HG03039 (cell line): ENCODE measurements around the gene RNLS.
"Not testable (repeated sequence)": the region's sequence is repeated elsewhere in the genome, so short reads cannot be mapped to it uniquely, and the experiment has no call there.

Source experiments
- ATAC-seq: cut with Tn5 transposase; IDR thresholded peaks from one replicate; pipeline ENCODE4 v1.9.1; 2021; ENCODE audit warnings: mild to moderate bottlenecking, moderate library complexity; ENCODE audit not compliant: unreplicated experiment

The RNLS gene

DNA sequence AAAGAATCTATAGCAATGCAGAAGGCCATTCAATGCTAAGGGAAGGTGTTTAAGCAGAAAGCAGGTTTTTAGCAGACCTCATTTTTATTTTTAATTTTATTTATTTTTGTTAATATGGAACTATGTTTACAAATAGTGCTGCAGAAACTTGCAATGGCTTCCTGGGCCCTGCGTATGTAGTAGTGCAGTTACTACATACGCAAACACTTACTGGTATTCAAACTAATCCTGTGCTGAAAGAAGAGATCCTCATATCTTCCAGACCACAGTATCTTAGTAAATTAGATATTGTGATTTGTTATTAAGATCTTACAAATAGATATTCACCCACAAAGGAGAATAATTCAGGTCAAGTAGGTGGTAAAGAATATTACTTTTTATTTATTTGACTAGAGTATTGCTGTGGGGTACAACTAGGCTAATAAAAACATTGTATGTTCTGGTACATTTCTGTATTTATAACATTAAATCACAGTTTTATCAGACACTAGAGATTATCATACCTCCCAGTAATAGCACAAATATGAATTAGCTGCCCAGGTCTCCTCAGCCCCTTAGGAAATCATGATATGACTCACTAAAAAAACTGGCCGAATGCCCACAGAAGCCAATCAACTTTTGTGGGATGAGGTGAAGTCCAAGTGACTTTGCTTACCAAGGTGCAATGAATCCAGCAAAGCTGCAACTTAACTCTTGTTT is 57.6 kb downstream of the RNLS start:
- ATAC-seq: no peak

DNA sequence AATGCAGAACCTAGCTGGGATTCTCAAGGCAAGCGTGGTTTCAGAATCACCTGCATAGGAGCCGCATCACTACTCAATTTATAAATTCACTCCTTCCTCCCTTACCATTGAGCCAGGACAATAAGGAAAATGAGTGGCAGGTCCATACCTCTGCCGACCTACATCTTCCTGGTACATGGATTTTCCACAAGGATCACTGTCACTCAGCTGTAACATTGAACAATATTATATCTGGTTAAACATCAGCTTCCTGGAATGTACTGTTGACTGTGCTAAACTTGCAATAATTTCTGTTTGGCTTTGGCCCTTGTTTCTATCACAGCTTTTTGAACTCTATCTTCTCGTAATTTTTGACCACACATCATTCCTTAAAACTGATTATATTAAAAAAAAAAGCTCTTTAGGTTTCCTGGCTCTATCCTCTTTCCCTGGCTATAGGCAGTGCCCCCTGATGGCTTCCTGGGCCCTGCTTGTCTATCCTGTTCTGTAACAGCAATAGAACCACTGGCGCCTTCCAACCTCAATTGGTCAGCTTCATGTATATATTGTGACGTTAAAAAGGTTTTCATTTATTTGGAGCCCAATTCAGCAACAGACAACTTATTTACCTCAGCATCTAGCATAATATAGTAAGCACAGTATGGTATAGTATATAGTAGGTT is 59.2 kb downstream of the RNLS start:
- ATAC-seq: no peak

DNA sequence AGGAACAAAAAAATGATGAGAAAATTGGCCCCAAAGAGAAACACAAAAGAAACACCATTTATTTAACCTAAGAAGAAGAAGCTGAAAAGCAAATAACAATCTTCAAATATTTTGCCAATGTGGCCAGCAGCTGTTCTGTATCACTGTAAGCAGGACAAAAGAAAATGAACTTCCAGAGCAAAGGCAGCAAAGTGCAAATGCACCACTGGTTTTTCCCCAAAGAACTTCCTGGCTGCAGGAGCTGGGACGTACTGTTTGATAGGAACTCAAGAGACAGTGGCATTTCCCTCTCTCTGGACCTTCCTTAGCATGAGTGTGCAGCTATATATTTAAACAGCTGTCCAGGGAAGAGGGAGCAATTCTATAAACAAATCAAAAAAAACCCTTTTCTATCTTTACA is 60.4 kb downstream of the RNLS start:
- no peak for ATAC-seq

DNA sequence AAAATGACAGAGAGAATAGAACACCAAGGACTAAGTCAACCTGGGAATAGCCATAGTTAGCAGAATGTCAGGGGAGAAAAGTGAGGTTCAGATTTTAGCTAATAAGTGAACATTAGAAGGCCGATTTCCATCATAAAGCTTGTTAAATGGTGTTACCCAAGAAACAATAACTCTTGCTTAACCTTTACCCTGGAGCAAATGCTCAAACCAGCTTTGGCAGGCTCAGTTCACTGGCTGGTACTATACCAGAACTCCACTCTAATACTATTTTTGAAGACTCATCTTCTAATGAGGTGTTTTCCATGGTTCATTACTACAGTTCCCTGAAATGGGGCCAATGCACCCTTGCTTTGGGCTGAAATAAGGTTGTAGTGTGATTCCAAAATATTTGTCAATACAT is 61.3 kb downstream of the RNLS start:
- ATAC-seq: no peak

DNA sequence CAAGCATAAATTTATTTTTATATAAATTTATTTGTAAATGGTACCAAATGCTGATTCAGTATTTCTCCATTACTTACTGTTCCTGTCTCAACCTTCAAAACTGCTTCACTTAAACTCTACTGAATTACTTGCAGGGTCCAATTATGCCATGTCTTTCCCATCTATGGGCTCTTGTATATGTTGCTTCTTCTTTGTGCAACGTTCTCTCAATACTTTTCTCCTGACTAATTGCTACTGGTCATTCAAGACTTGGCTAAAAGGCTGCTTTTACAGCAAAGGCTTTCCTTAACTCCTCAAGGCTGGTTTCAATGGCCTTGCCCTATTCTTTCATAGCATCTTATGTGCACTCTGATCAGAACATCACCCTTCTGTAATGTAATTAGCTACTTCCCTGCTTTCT is 67.9 kb downstream of the RNLS start:
- ATAC-seq: no peak

DNA sequence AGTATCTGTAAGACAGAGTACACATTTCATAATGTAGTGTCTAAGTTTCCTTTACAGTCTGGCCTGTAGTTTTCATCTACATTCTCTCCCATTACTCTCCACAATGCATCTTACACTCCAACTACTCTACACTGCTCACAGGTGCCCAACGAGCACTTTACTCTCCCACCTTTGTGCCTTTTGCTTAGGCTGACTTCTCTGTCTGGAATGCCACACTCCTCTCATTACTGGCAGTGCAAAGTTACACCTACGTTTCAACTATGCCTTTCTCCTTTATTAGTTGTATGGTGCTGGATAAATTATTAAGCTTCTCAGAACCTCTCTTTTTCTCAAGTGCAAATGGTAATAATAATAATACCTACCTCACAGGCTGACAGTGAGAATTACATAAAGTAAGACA is 70.5 kb downstream of the RNLS start:
- no peak for ATAC-seq

DNA sequence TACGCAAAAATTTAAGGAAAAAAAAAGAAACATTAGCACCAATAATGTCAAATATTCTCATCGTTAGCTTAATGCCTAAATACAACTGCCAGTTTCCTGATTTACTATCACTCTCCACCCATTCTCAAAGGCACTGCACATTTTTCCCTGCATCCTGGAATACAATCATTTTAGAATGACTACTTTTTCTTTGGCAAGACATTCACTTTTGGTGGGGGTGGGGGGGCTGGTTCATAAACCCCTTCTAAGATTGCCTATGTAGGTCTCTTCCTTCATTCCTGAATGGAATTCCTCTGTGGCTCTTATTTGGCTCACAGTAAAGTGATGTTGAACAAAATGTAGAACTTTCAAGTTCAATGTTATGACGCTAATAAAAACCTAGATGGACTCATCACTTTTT is 74.3 kb downstream of the RNLS start:
- no peak for ATAC-seq

DNA sequence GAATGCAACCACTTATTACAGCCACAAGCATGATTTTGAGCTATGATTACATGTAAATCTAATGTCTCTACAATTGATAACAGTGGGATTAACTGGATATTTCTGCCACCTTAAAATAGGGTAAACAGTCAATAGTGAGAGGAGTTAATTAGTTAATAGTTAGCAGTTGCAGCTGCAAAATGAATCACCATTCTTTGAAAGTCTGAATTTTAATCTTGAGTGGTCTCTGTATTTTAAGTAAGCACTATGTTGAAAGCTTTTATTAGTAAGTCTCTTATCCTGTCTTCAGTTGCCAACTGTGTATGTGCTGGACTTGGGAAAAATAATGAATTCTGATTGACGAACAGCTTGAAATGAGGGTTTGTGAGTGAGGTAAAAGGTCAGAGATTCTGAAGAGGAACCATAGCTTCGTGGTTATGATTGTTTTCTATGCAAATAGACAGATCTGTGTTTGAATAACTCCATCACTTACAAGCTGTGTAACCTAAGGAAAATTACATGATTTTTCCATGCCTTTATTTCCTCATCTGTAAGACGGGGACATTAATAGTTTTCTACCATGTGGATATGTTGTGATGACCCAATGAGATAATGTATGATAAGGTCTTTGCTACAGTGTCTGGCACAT is 75.2 kb downstream of the RNLS start:
- no peak for ATAC-seq

DNA sequence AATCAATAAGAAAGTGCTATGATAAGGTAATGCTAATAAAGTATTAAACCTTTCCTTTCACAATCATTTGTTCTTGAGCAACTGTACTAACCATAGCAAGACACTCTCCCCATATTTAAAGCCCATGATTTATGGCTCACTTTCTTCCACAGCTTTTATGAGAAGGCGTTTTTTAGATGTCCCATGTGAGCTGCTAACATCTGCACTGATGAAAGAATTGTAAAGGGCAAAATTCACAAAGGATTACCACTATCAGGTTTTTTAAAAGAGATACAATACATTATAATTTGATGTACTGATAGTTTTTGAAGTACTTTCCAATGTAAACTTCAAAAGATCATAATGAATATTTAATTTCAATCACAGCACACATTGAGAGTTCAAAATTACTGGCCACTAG is 75.7 kb downstream of the RNLS start:
- ATAC-seq: no peak

DNA sequence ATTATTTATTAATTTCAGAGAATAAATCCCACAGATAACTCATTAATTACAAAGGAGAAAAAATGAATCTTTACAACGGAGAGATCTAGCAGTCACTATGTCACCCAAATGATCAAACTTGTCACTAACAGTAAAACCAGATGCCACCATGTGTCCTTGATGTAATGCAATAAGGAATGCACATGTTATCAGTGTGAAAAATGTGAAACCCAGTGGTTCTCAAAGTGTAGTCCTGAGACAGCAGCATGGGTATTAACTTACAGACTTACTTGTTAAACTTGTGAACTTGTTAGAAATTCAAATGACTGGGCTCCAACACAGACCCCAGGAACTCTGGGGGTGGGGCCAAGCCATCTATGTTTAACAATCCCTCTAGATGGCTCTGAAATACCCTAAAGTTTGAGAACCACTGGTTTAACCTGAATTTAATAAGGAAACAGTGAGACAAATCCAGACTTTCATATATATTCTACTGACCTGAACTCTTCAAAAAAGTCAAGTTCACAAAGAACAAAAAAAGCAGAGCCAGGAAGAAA is 77.4 kb downstream of the RNLS start:
- ATAC-seq: no peak

DNA sequence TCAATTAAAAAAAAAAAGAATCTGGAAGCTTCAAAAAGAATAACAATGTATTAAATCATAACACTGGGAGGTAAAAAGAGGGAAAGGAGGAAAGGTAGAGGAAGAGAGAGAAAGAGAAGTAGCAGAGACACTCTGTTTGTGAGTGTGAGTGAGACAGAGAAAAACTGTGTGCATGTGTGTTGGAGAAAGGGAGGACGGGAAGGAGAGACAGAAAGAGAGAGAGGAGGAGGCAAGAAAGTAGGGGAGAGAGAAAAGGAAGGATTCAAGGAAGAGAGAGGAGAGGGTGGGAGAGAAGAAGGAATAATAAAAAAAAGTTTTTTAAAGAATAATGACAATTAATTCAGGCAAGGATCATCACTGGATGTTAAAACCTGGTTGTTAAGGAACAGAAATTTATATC is 77.9 kb downstream of the RNLS start:
- no peak for ATAC-seq

DNA sequence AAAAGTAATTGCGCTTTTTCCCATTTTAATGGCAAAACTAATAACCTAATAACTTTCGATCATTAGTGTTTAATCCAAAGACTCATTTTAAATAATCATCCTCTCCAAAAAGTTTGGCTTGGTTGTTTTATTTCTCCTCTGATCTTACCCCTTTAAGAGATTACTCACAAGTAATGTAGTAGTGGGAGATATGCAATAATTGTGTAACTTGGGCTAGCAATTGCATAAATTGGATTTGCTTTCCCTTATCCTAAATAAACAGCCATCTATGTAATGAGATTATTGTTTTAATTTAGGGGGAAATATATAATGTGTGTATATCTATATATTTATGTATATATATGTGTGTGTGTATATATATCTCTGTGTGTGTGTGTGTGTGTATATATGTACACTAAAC is 82.5 kb downstream of the RNLS start:
- no peak for ATAC-seq

DNA sequence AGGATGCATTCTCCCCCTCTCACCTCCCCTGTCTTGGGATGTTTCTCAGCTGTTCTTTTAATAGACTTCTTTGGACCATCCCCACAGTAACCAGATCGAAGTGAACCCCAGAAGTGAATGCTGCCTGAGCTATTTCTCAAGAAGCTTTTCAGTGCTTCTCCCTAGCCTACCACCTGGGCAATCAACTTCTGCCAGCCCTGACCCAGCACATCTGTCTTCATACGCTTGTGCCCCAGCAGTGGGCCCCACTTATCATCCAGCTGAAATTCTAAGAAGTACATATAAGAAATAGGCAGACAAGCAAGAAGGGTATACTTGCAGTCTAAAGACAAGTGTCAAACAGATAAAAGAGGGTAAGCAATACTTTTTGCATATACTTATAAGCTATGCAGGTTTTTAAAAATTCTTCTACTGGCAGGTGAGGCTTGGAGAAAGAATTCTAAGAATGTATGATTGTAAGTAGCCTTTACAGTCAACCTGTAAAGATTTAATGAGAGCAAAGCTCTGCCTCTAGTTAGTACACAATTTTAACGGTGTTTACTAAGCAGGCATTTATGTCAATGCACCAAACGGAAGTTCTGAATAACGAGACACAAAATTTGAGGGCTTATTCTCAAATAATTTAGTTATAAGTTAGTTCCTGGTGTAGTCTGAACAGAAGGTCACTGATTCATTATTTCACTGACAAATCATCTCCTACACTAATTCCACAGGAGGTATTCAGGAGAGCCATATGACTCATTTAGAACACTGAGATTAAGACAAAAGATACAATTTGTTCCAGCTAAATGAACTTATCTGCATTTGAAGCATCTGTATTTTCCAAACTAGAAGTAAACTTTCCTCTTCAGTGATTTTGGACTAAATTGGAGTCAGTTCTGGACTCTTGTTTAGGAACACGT is 83.3 kb downstream of the RNLS start:
- no peak for ATAC-seq

DNA sequence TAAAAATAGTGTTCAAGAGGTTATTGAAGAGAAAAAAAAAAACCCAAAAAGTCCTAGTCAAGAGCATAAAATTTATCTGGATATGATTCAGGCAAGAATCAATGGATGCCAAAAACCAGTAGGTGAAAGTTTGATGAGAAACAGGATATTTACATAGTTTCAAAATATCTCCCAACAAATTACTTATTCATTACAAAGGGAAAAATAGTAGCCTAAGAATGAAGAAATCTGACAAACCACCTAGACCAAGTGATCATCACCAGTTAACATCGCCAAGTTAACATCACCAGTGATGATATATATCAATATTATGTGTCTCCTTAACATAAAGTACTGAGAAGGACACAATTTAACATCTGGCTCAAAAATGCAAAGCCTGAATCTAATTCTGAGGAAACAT is 85.2 kb downstream of the RNLS start:
- ATAC-seq: no peak

DNA sequence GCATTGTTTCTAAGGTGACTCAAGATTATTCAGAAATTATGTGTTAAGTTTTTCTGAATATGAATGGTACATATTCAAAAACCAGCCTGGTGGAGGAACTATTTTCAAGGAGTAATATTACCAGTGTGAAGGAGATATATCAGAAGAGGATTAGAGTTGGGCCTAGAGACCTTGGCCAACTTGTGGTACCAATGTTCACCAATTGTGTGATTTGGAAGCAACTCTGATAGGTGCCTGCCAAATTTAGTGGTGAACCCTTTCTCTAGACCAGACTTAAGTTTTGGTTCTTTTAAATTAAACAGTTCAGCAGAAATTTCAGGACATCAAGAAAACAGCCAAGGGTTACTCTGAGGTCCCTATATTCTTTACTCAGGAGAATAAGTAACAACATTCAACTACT is 88.6 kb downstream of the RNLS start:
- ATAC-seq: no peak

DNA sequence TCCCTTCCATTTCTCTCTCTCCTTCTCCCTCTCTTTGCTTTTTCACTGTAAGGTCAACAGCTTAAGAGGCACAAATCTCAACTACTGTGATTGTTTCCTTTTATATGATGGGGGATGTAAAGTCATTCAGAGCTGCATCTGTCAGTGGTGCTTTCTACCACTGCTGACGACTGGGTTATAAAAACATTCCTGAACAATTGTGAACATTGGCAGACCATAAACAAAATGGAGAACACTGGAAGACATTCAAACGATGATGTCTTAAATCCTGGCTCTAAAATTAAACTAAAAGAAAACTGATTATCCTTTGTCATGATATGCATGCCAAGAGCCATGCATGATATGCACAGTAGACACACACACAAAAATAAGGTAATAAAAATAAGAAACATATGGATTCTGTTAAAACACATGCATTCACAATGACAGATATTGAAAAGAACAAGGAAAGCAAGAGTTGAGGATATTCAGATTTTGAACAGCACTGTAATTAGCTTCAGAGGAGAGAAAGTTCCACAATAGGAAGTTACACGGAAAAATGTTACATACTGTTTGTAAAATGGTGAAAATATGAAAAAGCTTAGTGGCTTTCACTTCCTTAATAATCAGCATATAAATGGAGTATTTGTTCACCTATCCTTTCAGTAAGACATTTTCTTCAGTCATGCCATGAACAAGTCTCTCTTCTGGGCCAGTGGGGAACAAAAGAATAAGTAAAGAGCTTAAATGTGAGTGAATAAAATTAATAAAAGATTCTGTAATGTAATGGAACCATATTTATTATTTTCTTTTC is 89.2 kb downstream of the RNLS start:
- no peak for ATAC-seq

DNA sequence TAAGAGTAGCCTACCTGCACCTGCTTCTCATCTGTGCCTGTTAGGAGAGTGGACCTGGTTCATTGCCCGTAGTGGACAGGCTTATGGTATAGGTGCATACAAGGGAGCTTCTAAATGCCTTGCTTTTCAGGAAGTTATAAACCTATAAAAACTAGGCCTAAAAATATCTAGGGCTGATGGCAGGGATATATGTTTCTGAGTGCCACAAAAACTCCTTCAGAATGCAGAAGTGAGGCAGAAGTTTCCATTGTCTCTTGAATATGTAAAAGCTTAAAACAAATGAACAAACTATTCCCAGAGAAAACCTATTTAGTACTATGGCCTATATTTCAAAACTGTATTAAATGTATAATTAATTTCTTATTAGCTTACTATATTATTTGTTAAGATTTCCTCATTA is 91.8 kb downstream of the RNLS start:
- no peak for ATAC-seq

DNA sequence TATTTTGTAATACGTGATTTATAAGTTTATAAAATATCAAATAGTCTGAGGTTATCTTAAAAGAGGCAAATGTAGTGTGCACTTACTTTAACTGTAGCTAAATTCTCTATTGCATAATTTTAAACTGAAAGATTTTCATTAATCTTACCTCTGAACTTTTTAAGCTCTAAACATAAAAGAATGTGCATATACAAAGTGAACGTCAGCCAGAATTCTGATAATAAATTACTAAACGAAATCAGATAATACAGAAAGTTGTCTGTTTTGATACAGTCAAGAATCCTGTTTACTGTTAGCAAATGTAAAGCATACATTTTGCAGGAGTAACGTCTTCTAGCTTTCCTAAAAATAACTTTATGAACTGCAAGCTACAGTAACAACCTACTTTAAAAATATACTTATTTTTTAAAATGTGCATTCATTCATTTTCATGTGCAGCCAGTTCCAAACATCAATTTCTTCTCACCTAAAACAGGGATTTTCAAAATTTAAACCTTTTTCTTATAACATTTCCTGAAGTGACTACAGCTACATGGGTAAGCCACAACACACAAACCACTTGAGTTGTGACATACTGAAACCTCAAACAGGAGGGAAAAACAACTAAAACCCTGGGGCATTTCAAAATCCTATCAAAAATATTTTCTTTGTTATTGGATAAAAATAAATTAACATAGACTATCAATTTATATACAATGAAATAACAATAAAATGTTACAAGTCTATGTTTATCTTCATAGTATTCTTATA is 92.7 kb downstream of the RNLS start:
- ATAC-seq: no peak

DNA sequence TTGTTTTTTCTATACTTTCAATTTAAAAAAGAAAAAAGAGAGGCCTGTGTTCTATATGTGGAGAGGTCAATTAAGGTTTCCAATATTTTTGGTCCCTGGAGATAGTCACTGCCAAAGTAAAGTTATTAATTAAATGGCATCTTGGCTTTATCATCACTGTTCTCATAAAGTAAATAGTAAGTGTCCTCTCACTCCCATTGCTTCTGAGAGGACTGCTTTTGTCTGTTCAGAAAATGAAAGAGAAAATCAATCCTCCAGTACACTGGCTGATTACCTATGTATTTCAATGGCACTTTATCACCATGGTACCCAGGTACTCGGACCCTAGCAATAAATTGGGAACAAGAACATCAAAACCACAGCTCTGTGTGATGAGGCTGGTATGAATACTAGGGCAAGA is 94.0 kb downstream of the RNLS start:
- no peak for ATAC-seq

DNA sequence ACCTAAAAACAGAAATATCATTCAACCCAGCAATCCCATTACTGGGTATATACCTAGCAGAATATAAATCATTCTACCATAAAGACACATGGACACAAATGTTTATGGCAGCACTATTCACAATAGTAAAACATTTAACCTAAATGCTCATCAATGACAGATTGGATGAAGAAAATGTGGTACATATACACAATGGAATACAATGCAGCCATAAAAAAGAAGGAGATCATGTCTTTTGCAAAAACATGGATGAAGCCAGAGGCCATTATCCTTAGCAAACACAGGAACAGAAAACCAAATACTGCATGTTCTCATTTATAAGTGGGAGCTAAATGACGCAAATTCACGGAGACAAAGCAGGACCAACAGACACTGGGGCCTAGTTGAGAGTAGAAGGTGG is 96.3 kb downstream of the RNLS start:
- not testable (repeated sequence) for ATAC-seq
